Measurements from ENCODE around the gene CFDP1.
A peak's percentile ranks its signal among the peaks of the same experiment; 100 is the strongest.
"Not testable (repeated sequence)": the region's sequence is repeated elsewhere in the genome, so short reads cannot be mapped to it uniquely, and the experiment has no call there.

Gene CFDP1

GRCh38 chr16:75281009-75281408 lies 152.3 kb downstream of the CFDP1 start:
- H3K4me1 ChIP-seq (ENCODE audit: insufficient read depth, low read length); H3K27me3 ChIP-seq (ENCODE audit: control insufficient read depth in 1 of 2, insufficient read depth in 2 of 2, low read length in 2 of 2); H3K4me3 ChIP-seq (ENCODE audit: low read depth in 1 of 2, low read length in 2 of 2); H3K36me3 ChIP-seq (ENCODE audit: insufficient read depth, low read length); H3K27ac ChIP-seq (ENCODE audit: low read depth, low read length); H3K9me3 ChIP-seq (ENCODE audit: low read length); H3K9ac ChIP-seq (ENCODE audit: low read length): not testable (repeated sequence)

GRCh38 chr16:75280331-75280804 lies 152.9 kb downstream of the CFDP1 start:
- Histone ChIP-seq H3K9me3 (ENCODE audit: low read length) (no peaks in the 10 kb centered on the region), H3K36me3 (ENCODE audit: insufficient read depth, low read length) (no peaks in the 10 kb centered on the region), H3K4me1 (ENCODE audit: insufficient read depth, low read length) (no peaks in the 10 kb centered on the region), H3K9ac (ENCODE audit: low read length) (no peak overlapping the region), H3K27me3 (ENCODE audit: control insufficient read depth in 1 of 2, insufficient read depth in 2 of 2, low read length in 2 of 2) (no peaks in the 10 kb centered on the region), H3K27ac (ENCODE audit: low read depth, low read length) (no peak overlapping the region), H3K4me3 (ENCODE audit: low read depth in 1 of 2, low read length in 2 of 2) (no peak overlapping the region)

- H3K36me3 ChIP-seq (ENCODE audit: insufficient read depth, low read length): no peaks in the 10 kb centered on the region
- H3K9ac ChIP-seq (ENCODE audit: low read length): no peak overlapping the region
- H3K27me3 ChIP-seq (ENCODE audit: control insufficient read depth in 1 of 2, insufficient read depth in 2 of 2, low read length in 2 of 2): no peaks in the 10 kb centered on the region
- H3K9me3 ChIP-seq (ENCODE audit: low read length): no peaks in the 10 kb centered on the region
- H3K4me1 ChIP-seq (ENCODE audit: insufficient read depth, low read length): no peaks in the 10 kb centered on the region
- no peak overlapping the region for H3K4me3 ChIP-seq (ENCODE audit: low read depth in 1 of 2, low read length in 2 of 2)
- no peak overlapping the region for H3K27ac ChIP-seq (ENCODE audit: low read depth, low read length)
Measured at GRCh38 chr16:75279305-75279704, 154.0 kb downstream of the CFDP1 start.

- H3K36me3 ChIP-seq (ENCODE audit: insufficient read depth, low read length): no peaks in the 10 kb centered on the region
- no peak overlapping the region for H3K4me3 ChIP-seq (ENCODE audit: low read depth in 1 of 2, low read length in 2 of 2)
- no peak overlapping the region for H3K27ac ChIP-seq (ENCODE audit: low read depth, low read length)
- H3K4me1 ChIP-seq (ENCODE audit: insufficient read depth, low read length): no peaks in the 10 kb centered on the region
- no peaks in the 10 kb centered on the region for H3K27me3 ChIP-seq (ENCODE audit: control insufficient read depth in 1 of 2, insufficient read depth in 2 of 2, low read length in 2 of 2)
- H3K9ac ChIP-seq (ENCODE audit: low read length): no peak overlapping the region
- no peaks in the 10 kb centered on the region for H3K9me3 ChIP-seq (ENCODE audit: low read length)
Measured at GRCh38 chr16:75273054-75273925, 160.0 kb downstream of the CFDP1 start.

- not testable (repeated sequence) for H3K4me3 ChIP-seq (ENCODE audit: low read depth in 1 of 2, low read length in 2 of 2); H3K9me3 ChIP-seq (ENCODE audit: low read length); H3K27ac ChIP-seq (ENCODE audit: low read depth, low read length); H3K36me3 ChIP-seq (ENCODE audit: insufficient read depth, low read length); H3K27me3 ChIP-seq (ENCODE audit: control insufficient read depth in 1 of 2, insufficient read depth in 2 of 2, low read length in 2 of 2); H3K9ac ChIP-seq (ENCODE audit: low read length); H3K4me1 ChIP-seq (ENCODE audit: insufficient read depth, low read length)
Measured at GRCh38 chr16:75272629-75273028, 160.7 kb downstream of the CFDP1 start.

- Histone ChIP-seq H3K4me3 (ENCODE audit: low read depth in 1 of 2, low read length in 2 of 2) (no peak overlapping the region), H3K9me3 (ENCODE audit: low read length) (no peaks in the 10 kb centered on the region), H3K27me3 (ENCODE audit: control insufficient read depth in 1 of 2, insufficient read depth in 2 of 2, low read length in 2 of 2) (no peaks in the 10 kb centered on the region), H3K36me3 (ENCODE audit: insufficient read depth, low read length) (no peaks in the 10 kb centered on the region), H3K27ac (ENCODE audit: low read depth, low read length) (no peak overlapping the region), H3K4me1 (ENCODE audit: insufficient read depth, low read length) (no peaks in the 10 kb centered on the region), H3K9ac (ENCODE audit: low read length) (no peak overlapping the region)
Measured at GRCh38 chr16:75272097-75272551, 161.2 kb downstream of the CFDP1 start.

- H3K9me3 ChIP-seq (ENCODE audit: low read length): no peaks in the 10 kb centered on the region
- no peak overlapping the region for H3K4me3 ChIP-seq (ENCODE audit: low read depth in 1 of 2, low read length in 2 of 2)
- H3K36me3 ChIP-seq (ENCODE audit: insufficient read depth, low read length): no peaks in the 10 kb centered on the region
- no peaks in the 10 kb centered on the region for H3K27me3 ChIP-seq (ENCODE audit: control insufficient read depth in 1 of 2, insufficient read depth in 2 of 2, low read length in 2 of 2)
- H3K4me1 ChIP-seq (ENCODE audit: insufficient read depth, low read length): peaks cover 3% of the 10 kb centered on the region
- H3K9ac ChIP-seq (ENCODE audit: low read length): no peak overlapping the region
- H3K27ac ChIP-seq (ENCODE audit: low read depth, low read length): no peak overlapping the region
Measured at GRCh38 chr16:75271441-75272096, 161.7 kb downstream of the CFDP1 start.

- H3K27ac ChIP-seq (ENCODE audit: low read depth, low read length); H3K9ac ChIP-seq (ENCODE audit: low read length); H3K9me3 ChIP-seq (ENCODE audit: low read length); H3K36me3 ChIP-seq (ENCODE audit: insufficient read depth, low read length); H3K4me3 ChIP-seq (ENCODE audit: low read depth in 1 of 2, low read length in 2 of 2); H3K4me1 ChIP-seq (ENCODE audit: insufficient read depth, low read length); H3K27me3 ChIP-seq (ENCODE audit: control insufficient read depth in 1 of 2, insufficient read depth in 2 of 2, low read length in 2 of 2): not testable (repeated sequence)
Measured at GRCh38 chr16:75269358-75269757, 163.9 kb downstream of the CFDP1 start.

GRCh38 chr16:75267631-75268264 lies 165.6 kb downstream of the CFDP1 start:
- Histone ChIP-seq H3K9me3 (ENCODE audit: low read length) (no peaks in the 10 kb centered on the region), H3K27ac (ENCODE audit: low read depth, low read length) (no peak overlapping the region), H3K4me1 (ENCODE audit: insufficient read depth, low read length) (peaks cover 24% of the 10 kb centered on the region), H3K9ac (ENCODE audit: low read length) (no peak overlapping the region), H3K36me3 (ENCODE audit: insufficient read depth, low read length) (no peaks in the 10 kb centered on the region), H3K27me3 (ENCODE audit: control insufficient read depth in 1 of 2, insufficient read depth in 2 of 2, low read length in 2 of 2) (no peaks in the 10 kb centered on the region), H3K4me3 (ENCODE audit: low read depth in 1 of 2, low read length in 2 of 2) (no peak overlapping the region)

- H3K9me3 ChIP-seq (ENCODE audit: low read length): no peaks in the 10 kb centered on the region
- peaks cover 32% of the 10 kb centered on the region for H3K4me1 ChIP-seq (ENCODE audit: insufficient read depth, low read length)
- no peaks in the 10 kb centered on the region for H3K27me3 ChIP-seq (ENCODE audit: control insufficient read depth in 1 of 2, insufficient read depth in 2 of 2, low read length in 2 of 2)
- no peaks in the 10 kb centered on the region for H3K36me3 ChIP-seq (ENCODE audit: insufficient read depth, low read length)
- peak overlapping the region in 1 of 2 donors; percentile 74 for H3K4me3 ChIP-seq (ENCODE audit: low read depth in 1 of 2, low read length in 2 of 2)
- peak overlapping the region; percentile 12 for H3K27ac ChIP-seq (ENCODE audit: low read depth, low read length)
- no peak overlapping the region for H3K9ac ChIP-seq (ENCODE audit: low read length)
Measured at GRCh38 chr16:75266738-75267630, 166.3 kb downstream of the CFDP1 start.
